ENCODE data around the gene CRADD. TPM values are rescaled to one million over a fixed set of nuclear protein-coding genes. Genes with fewer than 3 reads are reported as not detected.

The CRADD gene
- total and polyA plus RNA-seq, 2 of the 4 experiments (the other 2 are of a cell fraction): 11.1 to 14.0 TPM

DNA sequence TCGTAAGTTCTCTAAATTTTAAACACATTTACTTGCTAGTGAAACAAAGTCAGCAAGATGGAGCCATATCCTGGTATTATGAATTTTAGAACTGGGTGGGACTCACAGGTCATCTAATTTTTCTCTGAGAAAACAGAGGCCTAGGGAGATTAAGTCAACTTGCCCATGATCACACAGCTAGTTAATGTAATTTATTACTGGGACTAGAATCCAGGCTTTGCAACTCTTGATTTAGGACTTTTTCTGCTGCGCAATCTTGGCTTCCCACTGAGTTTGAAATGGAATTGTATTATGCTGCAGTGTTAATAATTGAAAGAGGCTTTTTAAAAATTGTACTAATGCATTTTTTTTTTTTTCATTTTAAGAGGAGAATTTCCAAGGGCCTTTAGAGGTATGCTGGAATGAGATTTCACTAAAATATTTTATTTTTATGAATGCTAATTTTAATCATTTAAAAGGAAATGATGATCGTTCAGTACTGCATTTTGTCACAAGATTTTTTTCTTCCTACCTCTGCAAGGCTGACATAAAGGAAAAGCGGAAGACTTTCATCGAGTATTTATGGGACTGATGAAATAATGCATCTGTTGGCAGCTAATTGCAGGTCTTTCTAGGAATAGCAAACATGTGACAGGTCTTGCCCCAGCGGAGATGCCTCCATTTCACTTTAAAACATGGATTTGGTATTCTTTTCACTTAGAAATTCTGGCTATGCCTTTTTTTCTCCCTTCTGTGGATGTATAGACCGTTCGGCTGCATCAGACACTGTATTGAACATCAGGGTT lies 9.6 kb downstream of the CRADD start:
- Histone ChIP-seq H3K4me3 (ENCODE audit: insufficient read depth, low read depth, low read length) (no peak overlapping the region), H3K4me1 (ENCODE audit: control insufficient read depth, insufficient read depth, low read length) (peaks cover 5% of the 10 kb centered on the region), H2BK120ac (ENCODE audit: low read depth, low read length) (no peak overlapping the region), H3K4ac (ENCODE audit: low read depth, low read length) (no peak overlapping the region), H3K56ac (ENCODE audit: extremely low read depth, insufficient read depth, low read length) (no peak overlapping the region), H3K4me2 (ENCODE audit: low read depth, low read length) (no peak overlapping the region), H2AK9ac (replicated peaks; ENCODE audit: low read depth, low read length, poor library complexity) (no peak overlapping the region), H2BK15ac (ENCODE audit: low read depth, low read length) (no peak overlapping the region), H2BK5ac (ENCODE audit: low read depth, low read length, poor library complexity, severe bottlenecking) (no peak overlapping the region), H3K9ac (ENCODE audit: low read depth, low read length) (no peak overlapping the region), H3K9me1 (ENCODE audit: insufficient read depth, low read length) (no peaks in the 10 kb centered on the region), H3K9me3 (ENCODE audit: control insufficient read depth, insufficient read depth, low read length) (no peaks in the 10 kb centered on the region), H4K8ac (ENCODE audit: low read depth in 2 of 2, low read length in 2 of 2) (no peak overlapping the region), H3K23ac (ENCODE audit: low read depth, low read length) (no peak overlapping the region), H4K91ac (ENCODE audit: insufficient read depth, low read depth, low read length) (no peak overlapping the region), H4K20me1 (ENCODE audit: insufficient read depth, low read length) (no peaks in the 10 kb centered on the region), H4K5ac (ENCODE audit: low read depth, low read length) (no peak overlapping the region), H2AK5ac (ENCODE audit: low read depth, low read length) (no peak overlapping the region), H3K14ac (replicated peaks; ENCODE audit: low read depth, low read length) (no peak overlapping the region), H2AFZ (replicated peaks; ENCODE audit: low read length, poor library complexity) (no peak overlapping the region), H2BK20ac (ENCODE audit: low read depth, low read length) (no peak overlapping the region), H3K27ac (ENCODE audit: insufficient read depth, low read length) (no peak overlapping the region), H3K27me3 (ENCODE audit: control insufficient read depth, insufficient read depth, low read length) (no peaks in the 10 kb centered on the region), H3K18ac (ENCODE audit: low read depth, low read length) (no peak overlapping the region), H3K36me3 (ENCODE audit: control insufficient read depth, insufficient read depth, low read length) (no peaks in the 10 kb centered on the region), H3K79me1 (ENCODE audit: low read depth in 1 of 2, low read length in 2 of 2) (peaks cover 12 to 20% of the 10 kb centered on the region in 2 experiments)
- TF ChIP-seq RFX5 (IDR thresholded peaks at IDR 0.05; ENCODE audit: low read depth, low read length) (no peak), ELK1 (IDR thresholded peaks at IDR 0.05; ENCODE audit: borderline replicate concordance, low read depth, low read length) (no peak), NFE2L2 (IDR thresholded peaks at IDR 0.05; ENCODE audit: low read depth, low read length) (no peak), BHLHE40 (IDR thresholded peaks at IDR 0.05; ENCODE audit: low read depth, low read length) (no peak), CEBPB (IDR thresholded peaks at IDR 0.05; ENCODE audit: low read depth, low read length) (no peak), MXI1 (IDR thresholded peaks at IDR 0.05; ENCODE audit: borderline replicate concordance, low read depth, low read length) (no peak), CHD1 (IDR thresholded peaks at IDR 0.05; ENCODE audit: low read depth, low read length) (no peak), POLR2A (IDR thresholded peaks at IDR 0.05; ENCODE audit: low read depth, low read length) (no peak), MAFK (IDR thresholded peaks at IDR 0.05; ENCODE audit: low read depth, low read length) (no peak), FOS (IDR thresholded peaks at IDR 0.05; ENCODE audit: low read depth, low read length) (no peak), RAD21 (IDR thresholded peaks at IDR 0.05; ENCODE audit: low read length) (no peak), USF2 (IDR thresholded peaks at IDR 0.05; ENCODE audit: low read depth, low read length) (no peak), RCOR1 (IDR thresholded peaks at IDR 0.05; ENCODE audit: insufficient replicate concordance, low read length) (no peak), CTCF (conservative IDR thresholded peaks at IDR 0.05; ENCODE audit: low read depth, low read length) (no peak), MAZ (IDR thresholded peaks at IDR 0.05; ENCODE audit: borderline replicate concordance, low read depth, low read length) (no peak)
- ChIA-PET POLR2A (ENCODE audit: unreplicated experiment) (interaction anchor here (1.0 kb wide), 1 partner anchor 11 kb away, joined by 5 read pairs; no protein-coding TSS in a partner anchor), CTCF (interaction anchor here (0.6 kb wide), 1 partner anchor 291 kb away, joined by 3 read pairs; no protein-coding TSS in a partner anchor)
- BruUV-seq (replicated peaks): no TSS peak
- DNase-seq (no peak), ATAC-seq (ENCODE audit: low read depth) (no peak)
- in situ Hi-C loops (cut with MboI; ENCODE audit: low sequenced_read_pairs) (no loop called here), dilution Hi-C loops (cut with HindIII; ENCODE audit: low sequenced_read_pairs, unreplicated experiment) (no loop called here), intact Hi-C loops (cut with micrococcal nuclease) (loop anchor here (10.0 kb wide), 1 partner anchor 182 kb away; no protein-coding TSS in a partner anchor)
- WGBS, 2 experiments (ENCODE audit: extremely low coverage in 2 of 2, insufficient read length in 1 of 2): no CpG with 5 or more reads among the region's 8 CpGs

Data from IMR-90 (cell line).